GM23338 (cell line): ENCODE data around the gene KRT32.

Experiments used
- EZH2 ChIP-seq: fragments of 200-600 bp; sonication (generic); IDR thresholded peaks from one replicate; pipeline ENCODE4 v1.8.0; 2017; ENCODE audit warnings: antibody characterized with exemption, mild to moderate bottlenecking, low read depth; ENCODE audit not compliant: unreplicated experiment
- TF ChIP-seq, protein P1 (sequence below), 2 experiments: fragments of 200-600 bp in 1 of 2; sonication (generic) in 1 of 2; conservative IDR thresholded peaks; 2 replicates each; pipeline versions ENCODE4 v1.5.1 to v1.6.1; 2016 to 2017; ENCODE audit warnings: antibody characterized with exemption in 2 of 2, low read depth in 2 of 2, mild to moderate bottlenecking in 2 of 2, moderate library complexity in 1 of 2

DNA sequence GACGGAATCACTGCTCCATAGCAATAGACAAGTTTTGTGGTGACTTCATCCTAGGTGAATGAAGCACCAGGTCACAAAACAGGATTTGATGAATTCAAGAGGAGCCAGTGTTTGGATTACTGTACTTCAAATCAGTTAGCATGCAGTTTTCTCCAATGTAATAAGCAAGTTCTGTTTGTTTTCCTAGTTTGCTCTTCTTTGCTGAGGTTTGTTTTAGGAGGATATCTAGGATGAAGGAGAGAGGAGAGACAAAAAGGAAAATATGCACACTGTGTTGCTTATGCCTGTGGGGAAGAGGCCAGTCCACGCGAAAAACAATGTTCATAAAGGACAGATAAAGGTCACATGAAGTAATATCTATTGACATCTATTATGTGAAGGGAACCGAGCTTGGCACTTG lies 51.8 kb downstream of the KRT32 start:
- TF ChIP-seq, protein P1, sequence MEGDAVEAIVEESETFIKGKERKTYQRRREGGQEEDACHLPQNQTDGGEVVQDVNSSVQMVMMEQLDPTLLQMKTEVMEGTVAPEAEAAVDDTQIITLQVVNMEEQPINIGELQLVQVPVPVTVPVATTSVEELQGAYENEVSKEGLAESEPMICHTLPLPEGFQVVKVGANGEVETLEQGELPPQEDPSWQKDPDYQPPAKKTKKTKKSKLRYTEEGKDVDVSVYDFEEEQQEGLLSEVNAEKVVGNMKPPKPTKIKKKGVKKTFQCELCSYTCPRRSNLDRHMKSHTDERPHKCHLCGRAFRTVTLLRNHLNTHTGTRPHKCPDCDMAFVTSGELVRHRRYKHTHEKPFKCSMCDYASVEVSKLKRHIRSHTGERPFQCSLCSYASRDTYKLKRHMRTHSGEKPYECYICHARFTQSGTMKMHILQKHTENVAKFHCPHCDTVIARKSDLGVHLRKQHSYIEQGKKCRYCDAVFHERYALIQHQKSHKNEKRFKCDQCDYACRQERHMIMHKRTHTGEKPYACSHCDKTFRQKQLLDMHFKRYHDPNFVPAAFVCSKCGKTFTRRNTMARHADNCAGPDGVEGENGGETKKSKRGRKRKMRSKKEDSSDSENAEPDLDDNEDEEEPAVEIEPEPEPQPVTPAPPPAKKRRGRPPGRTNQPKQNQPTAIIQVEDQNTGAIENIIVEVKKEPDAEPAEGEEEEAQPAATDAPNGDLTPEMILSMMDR (conservative IDR thresholded peaks at IDR 0.05; ENCODE audit: low read depth in 2 of 2): no peak
- no peak for TF ChIP-seq EZH2
